Adipose tissue (tissue), 3 donors: ENCODE measurements around the gene ABAT. TPM values are rescaled to one million over a fixed set of nuclear protein-coding genes. Genes with fewer than 3 reads are reported as not detected.
"Not testable (repeated sequence)": the region's sequence is repeated elsewhere in the genome, so short reads cannot be mapped to it uniquely, and the experiment has no call there.

Experiments
- H3K27ac ChIP-seq: one replicate; pipeline ENCODE4 v1.5.1; 2013; ENCODE audit warnings: low read depth, low read length
- WGBS, 3 donors: extraction: QIAGEN DNeasy Blood & Tissue Kit; methylation state at CpG; one replicate each; pipeline ENCODE4 v1.1.7; 2013; 5-methylcytosine and 5-hydroxymethylcytosine counted together
- polyA plus RNA-seq, 3 donors: library from polyadenylated mRNA; stranded (reverse); fragments of 200-250 nt; gene quantifications; one replicate each; pipeline ENCODE4 v1.2.3, GENCODE V29; 2013
- donor health status: healthy with polysubstance abuse.
- donor health status: Bipolar disorder and iron deficiency.
- donor health status: healthy.

Gene ABAT
- polyA plus RNA-seq, 3 donors = 5.0 to 18.6 (median 5.7) TPM

GRCh38 chr16:8704098-8704497 is 29.7 kb downstream of the ABAT start:
- 71 to 92% (median 89%) methylated on average over 3 of the region's 3 CpGs for WGBS, 3 donors
- H3K27ac ChIP-seq = no peak overlapping the region

- not testable (repeated sequence) for H3K27ac ChIP-seq
- 51 to 61% (median 59%) methylated on average over 4 of the region's 4 CpGs for WGBS, 3 donors
Measured at GRCh38 chr16:8705100-8705822, 30.8 kb downstream of the ABAT start.

- H3K27ac ChIP-seq = no peak overlapping the region
- WGBS, 3 donors = 43 to 67% (median 66%) methylated on average over 4 of the region's 4 CpGs
Measured at GRCh38 chr16:8708536-8708935, 34.1 kb downstream of the ABAT start.

- H3K27ac ChIP-seq = no peak overlapping the region
- WGBS, 3 donors = 35 to 47% (median 41%) methylated on average over 27 of the region's 27 CpGs
Measured at GRCh38 chr16:8712589-8713361, 38.4 kb downstream of the ABAT start.

- WGBS, 3 donors = 79 to 88% (median 85%) methylated on average over 10 of the region's 10 CpGs
- H3K27ac ChIP-seq = no peak overlapping the region
Measured at GRCh38 chr16:8713635-8714172, 39.3 kb downstream of the ABAT start.

GRCh38 chr16:8714174-8714573 is 39.8 kb downstream of the ABAT start:
- 71 to 89% (median 89%) methylated on average over 7 of the region's 7 CpGs for WGBS, 3 donors
- no peak overlapping the region for H3K27ac ChIP-seq

GRCh38 chr16:8714807-8715206 is 40.4 kb downstream of the ABAT start:
- no peak overlapping the region for H3K27ac ChIP-seq
- WGBS, 3 donors = 66 to 83% (median 79%) methylated on average over 14 of the region's 14 CpGs

GRCh38 chr16:8716052-8716451 is 41.6 kb downstream of the ABAT start:
- WGBS, 3 donors = 91 to 96% (median 94%) methylated on average over 6 of the region's 6 CpGs
- no peak overlapping the region for H3K27ac ChIP-seq

- no peak overlapping the region for H3K27ac ChIP-seq
- 81 to 94% (median 87%) methylated on average over 10 of the region's 10 CpGs for WGBS, 3 donors
Measured at GRCh38 chr16:8716592-8716991, 42.2 kb downstream of the ABAT start.

GRCh38 chr16:8717469-8717868 is 43.1 kb downstream of the ABAT start:
- WGBS, 3 donors = 95 to 100% (median 97%) methylated on average over 2 of the region's 2 CpGs
- no peak overlapping the region for H3K27ac ChIP-seq

- WGBS, 3 donors = 95 to 97% (median 97%) methylated on average over 5 of the region's 5 CpGs
- no peak overlapping the region for H3K27ac ChIP-seq
Measured at GRCh38 chr16:8717892-8718415, 43.5 kb downstream of the ABAT start.

GRCh38 chr16:8718851-8719680 is 44.6 kb downstream of the ABAT start:
- WGBS, 3 donors = 35 to 79% (median 72%) methylated on average over 19 of the region's 19 CpGs
- H3K27ac ChIP-seq = no peak overlapping the region

- H3K27ac ChIP-seq = no peak overlapping the region
- WGBS, 3 donors = 33 to 62% (median 62%) methylated on average over 14 of the region's 14 CpGs
Measured at GRCh38 chr16:8720080-8720966, 45.9 kb downstream of the ABAT start.

- WGBS, 3 donors = 54 to 94% (median 93%) methylated on average over 3 of the region's 3 CpGs
Measured at GRCh38 chr16:8720967-8721308, 46.5 kb downstream of the ABAT start.

GRCh38 chr16:8721336-8722024 is 47.1 kb downstream of the ABAT start:
- WGBS, 3 donors = 44 to 84% (median 82%) methylated on average over 14 of the region's 14 CpGs
- no peak overlapping the region for H3K27ac ChIP-seq

More at GRCh38 chr16:8720967-8721308, 46.5 kb downstream of the ABAT start:
- no peak overlapping the region for H3K27ac ChIP-seq

GRCh38 chr16:8722025-8722348 is 47.6 kb downstream of the ABAT start:
- WGBS, 3 donors = 43 to 95% (median 92%) methylated on average over 4 of the region's 4 CpGs

GRCh38 chr16:8725513-8726178 is 51.2 kb downstream of the ABAT start:
- 77 to 79% (median 79%) methylated on average over 7 of the region's 7 CpGs for WGBS, 3 donors
- no peak overlapping the region for H3K27ac ChIP-seq

More at GRCh38 chr16:8722025-8722348, 47.6 kb downstream of the ABAT start:
- no peak overlapping the region for H3K27ac ChIP-seq
